H9 (cell line): ENCODE data around the gene YBX1. TPM values are rescaled to one million over a fixed set of nuclear protein-coding genes. Genes with fewer than 3 reads are reported as not detected.

Source experiments
- DNase-seq: peaks from one replicate; pipeline ENCODE4 v3.0.0-alpha.2; 2017
- H2AFZ ChIP-seq: one replicate; pipeline ENCODE4 v1.6.1; 2013; ENCODE audit warnings: mild to moderate bottlenecking, low read length, control low read depth, moderate library complexity
- H2AK5ac ChIP-seq: 2 replicates; pipeline ENCODE4 v1.6.1; 2013; ENCODE audit warnings: low read length, control low read depth, mixed read lengths; ENCODE audit not compliant: insufficient read length
- H2BK120ac ChIP-seq: one replicate; pipeline ENCODE4 v1.6.1; 2013; ENCODE audit warnings: low read depth, mild to moderate bottlenecking, low read length, control low read depth, inconsistent platforms; ENCODE audit not compliant: poor library complexity, severe bottlenecking
- H2BK12ac ChIP-seq: 2 replicates; pipeline ENCODE4 v1.6.1; 2013; ENCODE audit warnings: low read length, control low read depth, mixed read lengths, low read depth; ENCODE audit not compliant: insufficient read length
- H2BK15ac ChIP-seq: 2 replicates; pipeline ENCODE4 v1.6.1; 2013; ENCODE audit warnings: low read depth, low read length, control low read depth
- H2BK20ac ChIP-seq: one replicate; pipeline ENCODE4 v1.6.1; 2013; ENCODE audit warnings: low read depth, mild to moderate bottlenecking, low read length, control low read depth, inconsistent platforms; ENCODE audit not compliant: poor library complexity, severe bottlenecking
- H2BK5ac ChIP-seq: 2 replicates; pipeline ENCODE4 v1.6.1; 2013; ENCODE audit warnings: low read length, control low read depth, mixed read lengths; ENCODE audit not compliant: insufficient read length
- H3K14ac ChIP-seq: 2 replicates; pipeline ENCODE4 v1.6.1; 2013; ENCODE audit warnings: low read length, control low read depth; ENCODE audit not compliant: insufficient read depth
- H3K18ac ChIP-seq: 2 replicates; pipeline ENCODE4 v1.6.1; 2013; ENCODE audit warnings: low read depth, mild to moderate bottlenecking, mixed read lengths, low read length, control low read depth; ENCODE audit not compliant: insufficient read length
- H3K23ac ChIP-seq: 2 replicates; pipeline ENCODE4 v1.6.1; 2013; ENCODE audit warnings: low read length, control low read depth, mixed read lengths, low read depth; ENCODE audit not compliant: insufficient read length
- H3K23me2 ChIP-seq: 2 replicates; pipeline ENCODE4 v1.6.1; 2013; ENCODE audit warnings: low read depth, mild to moderate bottlenecking, mixed read lengths, low read length, control low read depth; ENCODE audit not compliant: insufficient read length, poor library complexity, severe bottlenecking
- H3K27ac ChIP-seq: 2 replicates; pipeline ENCODE4 v1.5.1; 2013; ENCODE audit warnings: low read length, control low read depth, mixed read lengths, low read depth; ENCODE audit not compliant: insufficient read length
- H3K27me3 ChIP-seq: 2 replicates; pipeline ENCODE4 v1.6.1; 2013; ENCODE audit warnings: low read length, control low read depth, inconsistent platforms; ENCODE audit not compliant: insufficient read depth
- H3K4ac ChIP-seq: 2 replicates; pipeline ENCODE4 v1.6.1; 2013; ENCODE audit warnings: low read depth, mild to moderate bottlenecking, control low read depth, inconsistent platforms, low read length, moderate library complexity
- H3K4me1 ChIP-seq: 2 replicates; pipeline ENCODE4 v1.6.1; 2013; ENCODE audit warnings: low read length, control low read depth, inconsistent platforms; ENCODE audit not compliant: insufficient read depth
- H3K4me2 ChIP-seq: 2 replicates; pipeline ENCODE4 v1.6.1; 2013; ENCODE audit warnings: low read length, control low read depth, mixed read lengths; ENCODE audit not compliant: insufficient read length, insufficient read depth
- H3K56ac ChIP-seq: 2 replicates; pipeline ENCODE4 v1.6.1; 2013; ENCODE audit warnings: low read depth, mild to moderate bottlenecking, mixed read lengths, low read length, control low read depth; ENCODE audit not compliant: insufficient read length
- H3K79me1 ChIP-seq: 2 replicates; pipeline ENCODE4 v1.6.1; 2013; ENCODE audit warnings: low read depth, mild to moderate bottlenecking, moderate library complexity, low read length, control low read depth, inconsistent platforms; ENCODE audit not compliant: insufficient read depth, poor library complexity, severe bottlenecking
- H3K79me2 ChIP-seq: 2 replicates; pipeline ENCODE4 v1.6.1; 2013; ENCODE audit warnings: low read length, control low read depth, inconsistent platforms; ENCODE audit not compliant: insufficient read depth
- H3K9ac ChIP-seq: 2 replicates; pipeline ENCODE4 v1.6.1; 2013; ENCODE audit warnings: low read length, control low read depth, mixed read lengths; ENCODE audit not compliant: insufficient read length; ENCODE audit errors: extremely low read depth
- H3K9me3 ChIP-seq: one replicate; pipeline ENCODE4 v1.6.1; 2013; ENCODE audit warnings: low read depth, low read length, inconsistent platforms; ENCODE audit not compliant: control insufficient read depth
- H3T11ph ChIP-seq: one replicate; pipeline ENCODE4 v1.6.1; 2013; ENCODE audit warnings: mild to moderate bottlenecking, low read length, control low read depth, inconsistent platforms
- H4K20me1 ChIP-seq: one replicate; pipeline ENCODE4 v1.6.1; 2013; ENCODE audit not compliant: control insufficient read depth, insufficient read length, insufficient read depth
- H4K5ac ChIP-seq: 2 replicates; pipeline ENCODE4 v1.6.1; 2013; ENCODE audit warnings: low read depth, mild to moderate bottlenecking, mixed read lengths, low read length, control low read depth; ENCODE audit not compliant: insufficient read length
- H4K8ac ChIP-seq: replicated peaks from 2 replicates; pipeline ENCODE4 v1.6.1; 2013; ENCODE audit warnings: low read length, control low read depth, mixed read lengths, low read depth; ENCODE audit not compliant: insufficient read length
- H4K91ac ChIP-seq: 2 replicates; pipeline ENCODE4 v1.6.1; 2013; ENCODE audit warnings: low read depth, mild to moderate bottlenecking, moderate library complexity, mixed read lengths, low read length, control low read depth; ENCODE audit not compliant: insufficient read length
- H3K27ac Mint-ChIP-seq, 3 experiments: 2 replicates in 2 of 3; 3 replicates in 1 of 3; pipeline ENCODE4 v1.8.0; 2020 to 2021; ENCODE audit warnings: mixed read lengths in 3 of 3, mild to moderate bottlenecking in 1 of 3, moderate library complexity in 1 of 3
- H3K27me3 Mint-ChIP-seq: 2 replicates; pipeline ENCODE4 v1.8.0; 2021; ENCODE audit warnings: low read depth, mild to moderate bottlenecking, moderate library complexity, mixed read lengths
- H3K36me3 Mint-ChIP-seq, 3 experiments: 2 replicates in 2 of 3; 3 replicates in 1 of 3; pipeline ENCODE4 v1.8.0; 2020 to 2021; ENCODE audit warnings: low read depth in 3 of 3, mixed read lengths in 3 of 3; ENCODE audit not compliant: insufficient read depth in 1 of 3
- H3K4me1 Mint-ChIP-seq, 2 experiments: 2 replicates each; pipeline ENCODE4 v1.8.0; 2020; ENCODE audit warnings: mixed read lengths in 2 of 2
- H3K4me3 Mint-ChIP-seq, 2 experiments: 2 replicates in 1 of 2; 3 replicates in 1 of 2; pipeline ENCODE4 v1.8.0; 2020 to 2021; ENCODE audit warnings: mild to moderate bottlenecking in 2 of 2, mixed read lengths in 2 of 2, moderate library complexity in 1 of 2
- H3K9me3 Mint-ChIP-seq, 2 experiments: 2 replicates in 1 of 2; 3 replicates in 1 of 2; pipeline ENCODE4 v1.8.0; 2020; ENCODE audit warnings: mild to moderate bottlenecking in 2 of 2, mixed read lengths in 2 of 2, moderate library complexity in 1 of 2
- CTCF ChIP-seq: fragments of 200-600 bp; sonication (generic); conservative IDR thresholded peaks from 3 replicates; pipeline ENCODE4 v1.8.0; 2021; ENCODE audit warnings: antibody characterized with exemption, mild to moderate bottlenecking
- WGBS: extraction: QIAGEN DNeasy Blood & Tissue Kit; methylation state at CpG from one replicate; pipeline ENCODE4 v1.1.7; 2013; ENCODE audit warnings: missing lambda C conversion rate, low lambda C conversion rate, mixed read lengths; ENCODE audit not compliant: insufficient read length; ENCODE audit errors: extremely low coverage; 5-methylcytosine and 5-hydroxymethylcytosine counted together
- total RNA-seq: library from RNA; stranded (reverse); gene quantifications from 2 replicates; pipeline ENCODE4 v1.2.1, GENCODE V29; 2021

The YBX1 gene
- total RNA-seq, 1 experiment from 2014 or later = 1,019 TPM

DNA sequence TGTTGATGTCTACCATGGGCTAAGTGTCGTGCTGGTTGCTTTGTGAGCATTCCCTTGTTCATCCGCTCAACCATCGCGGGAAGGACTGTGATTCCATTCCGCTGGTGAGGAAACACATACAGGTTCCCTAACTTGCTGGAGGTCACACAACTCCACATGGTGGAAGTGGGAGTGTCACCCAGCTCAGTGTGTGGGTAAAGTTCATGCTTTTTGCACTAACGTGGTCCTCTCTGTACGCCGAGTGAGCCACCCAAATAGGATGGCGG is 61.9 kb downstream of the YBX1 start:
- Histone ChIP-seq H3K14ac (no peak overlapping the region), H2BK20ac (no peak overlapping the region), H4K91ac (no peak overlapping the region), H4K8ac (no peak overlapping the region), H2AFZ (no peak overlapping the region), H3K9me3 (no peaks in the 10 kb centered on the region), H2AK5ac (no peak overlapping the region), H3K23ac (no peak overlapping the region), H2BK15ac (no peak overlapping the region), H3K23me2 (no peaks in the 10 kb centered on the region), H3K9ac (no peak overlapping the region), H2BK120ac (no peak overlapping the region), H3T11ph (no peak overlapping the region), H3K79me1 (no peaks in the 10 kb centered on the region), H4K5ac (no peak overlapping the region), H3K27ac (no peak overlapping the region), H3K27me3 (no peaks in the 10 kb centered on the region), H3K56ac (no peak overlapping the region), H3K79me2 (no peaks in the 10 kb centered on the region), H3K4ac (no peak overlapping the region), H3K4me1 (no peaks in the 10 kb centered on the region; the same call in 1 of the 2 replicates), H2BK5ac (no peak overlapping the region), H3K4me2 (no peak overlapping the region), H3K18ac (no peak overlapping the region), H4K20me1 (no peaks in the 10 kb centered on the region), H2BK12ac (no peak overlapping the region)
- Mint-ChIP-seq H3K36me3 (peaks cover 12 to 30% (median 29%) of the 10 kb centered on the region in 3 experiments; a peak in 6 of 7 replicates), H3K27me3 (no peaks in the 10 kb centered on the region; the same call in 1 of the 2 replicates), H3K4me3 (no peak overlapping the region; a peak in 1 of 5 replicates), H3K4me1 (peaks cover 40 to 41% of the 10 kb centered on the region in 2 experiments), H3K9me3 (no peaks in the 10 kb centered on the region), H3K27ac (no peak overlapping the region)
- no CpG with 5 or more reads among the region's 9 CpGs for WGBS
- TF ChIP-seq CTCF = no peak
- DNase-seq = no peak
